HG02642 (cell line): ENCODE results near the gene SLC22A13.
"Not testable (repeated sequence)": the region's sequence is repeated elsewhere in the genome, so short reads cannot be mapped to it uniquely, and the experiment has no call there.

Experiments
- ATAC-seq: cut with Tn5 transposase; IDR thresholded peaks from one replicate; pipeline ENCODE4 v1.9.1; 2021; ENCODE audit warnings: mild to moderate bottlenecking; ENCODE audit not compliant: unreplicated experiment, poor library complexity

The SLC22A13 gene, protein sequence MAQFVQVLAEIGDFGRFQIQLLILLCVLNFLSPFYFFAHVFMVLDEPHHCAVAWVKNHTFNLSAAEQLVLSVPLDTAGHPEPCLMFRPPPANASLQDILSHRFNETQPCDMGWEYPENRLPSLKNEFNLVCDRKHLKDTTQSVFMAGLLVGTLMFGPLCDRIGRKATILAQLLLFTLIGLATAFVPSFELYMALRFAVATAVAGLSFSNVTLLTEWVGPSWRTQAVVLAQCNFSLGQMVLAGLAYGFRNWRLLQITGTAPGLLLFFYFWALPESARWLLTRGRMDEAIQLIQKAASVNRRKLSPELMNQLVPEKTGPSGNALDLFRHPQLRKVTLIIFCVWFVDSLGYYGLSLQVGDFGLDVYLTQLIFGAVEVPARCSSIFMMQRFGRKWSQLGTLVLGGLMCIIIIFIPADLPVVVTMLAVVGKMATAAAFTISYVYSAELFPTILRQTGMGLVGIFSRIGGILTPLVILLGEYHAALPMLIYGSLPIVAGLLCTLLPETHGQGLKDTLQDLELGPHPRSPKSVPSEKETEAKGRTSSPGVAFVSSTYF

DNA sequence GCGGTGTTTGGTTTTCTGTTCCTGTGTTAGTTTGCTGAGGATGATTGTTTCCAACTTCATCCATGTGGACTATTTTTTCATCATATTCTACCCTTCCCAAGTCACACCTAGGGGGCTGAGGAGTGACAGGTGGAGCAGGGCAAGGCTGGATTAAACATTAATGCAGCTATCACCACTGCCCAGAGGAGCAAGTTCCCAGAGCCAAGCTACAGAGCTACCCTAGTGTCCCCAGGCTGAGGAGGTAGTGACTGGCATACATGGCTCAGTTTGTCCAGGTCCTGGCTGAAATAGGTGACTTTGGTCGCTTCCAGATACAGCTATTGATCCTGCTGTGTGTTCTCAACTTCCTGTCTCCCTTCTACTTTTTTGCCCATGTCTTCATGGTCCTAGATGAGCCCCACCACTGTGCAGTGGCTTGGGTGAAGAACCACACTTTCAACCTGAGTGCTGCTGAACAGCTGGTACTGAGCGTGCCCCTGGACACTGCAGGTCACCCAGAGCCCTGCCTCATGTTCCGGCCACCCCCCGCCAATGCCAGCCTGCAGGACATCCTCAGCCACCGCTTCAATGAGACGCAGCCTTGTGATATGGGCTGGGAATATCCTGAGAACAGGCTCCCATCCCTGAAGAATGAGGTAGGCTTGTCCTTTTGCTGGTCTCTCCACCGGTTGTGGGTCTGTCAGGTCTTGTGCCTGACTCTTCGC, at the start of gene SLC22A13:
Gene SLC22A13, plus strand, starts transcription at position 209 of the 704 bp plus-strand sequence. Its CDS starts 49 bp downstream, at position 258.
- ATAC-seq = no peak

DNA sequence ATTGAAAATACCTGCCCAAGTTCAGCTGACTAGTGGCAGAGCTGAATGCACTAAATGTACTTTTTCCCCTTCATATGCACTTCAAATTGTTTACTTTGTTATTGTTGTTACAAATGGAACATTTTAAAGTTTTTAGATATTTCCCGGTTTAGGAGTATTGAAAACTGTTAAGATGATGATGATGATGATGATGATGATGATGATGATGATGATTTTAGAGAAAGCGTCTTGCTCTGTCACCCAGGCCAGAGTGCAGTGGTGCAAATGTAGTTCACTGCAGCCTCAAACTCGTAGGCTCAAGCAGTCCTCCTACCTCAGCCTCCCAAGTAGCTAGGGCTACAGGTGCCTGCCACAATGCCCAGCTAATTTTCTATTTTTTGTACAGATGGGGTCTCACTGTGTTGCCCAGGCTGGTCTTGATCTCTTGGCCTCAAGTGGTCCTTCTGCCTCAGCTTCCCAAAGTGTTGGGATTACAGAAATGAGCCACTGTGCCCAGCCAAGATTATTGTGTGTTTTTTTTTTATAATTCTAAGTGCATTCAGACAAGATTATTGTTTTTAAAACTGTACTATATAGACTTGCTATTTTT, 45.9 kb upstream of the SLC22A13 start:
- ATAC-seq = no peak

GRCh38 chr3:38221005-38221404, 44.6 kb upstream of the SLC22A13 start:
- no peak for ATAC-seq

DNA sequence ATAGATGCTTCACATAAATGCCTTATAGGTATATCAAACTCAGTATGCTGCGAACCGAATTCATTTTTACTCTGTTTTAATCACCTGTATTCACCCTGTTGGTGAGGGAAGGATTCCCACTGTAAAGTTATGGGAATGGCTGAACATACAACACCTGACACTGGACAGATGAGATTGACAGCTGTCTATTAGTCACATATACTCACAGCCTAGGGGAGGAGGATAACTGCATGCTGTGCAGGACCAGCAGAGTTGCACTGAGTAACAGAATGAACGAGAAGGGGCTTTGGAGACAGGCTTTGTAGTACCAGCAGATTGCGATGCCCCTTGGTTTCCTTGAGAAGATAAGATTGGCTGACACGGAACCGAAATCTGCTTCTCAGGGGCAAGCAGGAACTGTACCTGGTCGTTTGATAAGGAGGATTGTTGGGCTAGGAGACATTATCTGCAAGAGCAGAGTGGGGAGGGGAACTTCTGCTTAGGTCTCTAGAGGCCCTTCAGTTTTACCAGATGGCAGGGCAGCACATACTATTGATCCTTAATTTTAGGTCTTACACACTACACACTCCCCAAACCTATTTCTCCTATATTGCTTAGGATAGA, 43.5 kb upstream of the SLC22A13 start:
- no peak for ATAC-seq

GRCh38 chr3:38224357-38224756, 41.3 kb upstream of the SLC22A13 start:
- no peak for ATAC-seq

DNA sequence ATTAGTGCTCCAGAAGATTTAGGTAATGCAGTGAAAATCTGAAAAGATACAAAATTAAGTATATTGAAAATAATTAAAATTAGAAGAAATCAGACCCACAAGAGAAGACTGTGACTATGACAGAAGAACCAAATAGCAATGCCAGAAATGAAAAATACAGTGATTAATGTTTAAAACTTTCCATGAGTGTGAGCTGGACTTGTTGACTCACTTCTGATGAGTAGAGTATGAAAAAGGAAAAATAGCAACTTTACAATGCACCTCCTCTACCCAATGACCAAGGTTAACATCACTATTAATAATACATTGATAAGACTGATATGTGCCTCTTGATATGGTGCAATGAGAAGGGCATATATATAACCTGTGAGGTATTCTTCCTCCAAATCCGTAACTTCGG, 39.3 kb upstream of the SLC22A13 start:
- no peak for ATAC-seq

GRCh38 chr3:38227989-38228388, 37.6 kb upstream of the SLC22A13 start:
- ATAC-seq = no peak

DNA sequence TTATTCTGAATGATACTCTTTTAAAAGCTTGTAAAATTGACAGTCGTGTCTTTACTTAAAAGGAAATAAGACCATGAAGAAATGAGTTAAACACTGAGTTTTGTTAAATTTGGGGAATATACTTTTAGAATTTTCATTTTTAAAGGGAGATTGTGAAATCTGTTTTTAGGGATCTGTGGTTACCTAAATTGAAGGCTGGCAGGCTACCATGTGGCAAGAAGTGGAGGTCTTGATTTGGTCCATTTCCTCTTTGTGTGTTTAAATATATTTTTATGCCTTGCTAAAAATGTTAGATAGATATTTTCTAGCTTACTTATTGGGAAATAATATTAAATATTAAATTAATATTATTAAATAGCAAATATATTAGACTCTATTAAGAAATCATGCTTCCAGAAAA, 36.6 kb upstream of the SLC22A13 start:
- no peak for ATAC-seq

- no peak for ATAC-seq
Measured at GRCh38 chr3:38232701-38233100, 32.9 kb upstream of the SLC22A13 start.

GRCh38 chr3:38235466-38235865, 30.1 kb upstream of the SLC22A13 start:
- ATAC-seq = no peak

DNA sequence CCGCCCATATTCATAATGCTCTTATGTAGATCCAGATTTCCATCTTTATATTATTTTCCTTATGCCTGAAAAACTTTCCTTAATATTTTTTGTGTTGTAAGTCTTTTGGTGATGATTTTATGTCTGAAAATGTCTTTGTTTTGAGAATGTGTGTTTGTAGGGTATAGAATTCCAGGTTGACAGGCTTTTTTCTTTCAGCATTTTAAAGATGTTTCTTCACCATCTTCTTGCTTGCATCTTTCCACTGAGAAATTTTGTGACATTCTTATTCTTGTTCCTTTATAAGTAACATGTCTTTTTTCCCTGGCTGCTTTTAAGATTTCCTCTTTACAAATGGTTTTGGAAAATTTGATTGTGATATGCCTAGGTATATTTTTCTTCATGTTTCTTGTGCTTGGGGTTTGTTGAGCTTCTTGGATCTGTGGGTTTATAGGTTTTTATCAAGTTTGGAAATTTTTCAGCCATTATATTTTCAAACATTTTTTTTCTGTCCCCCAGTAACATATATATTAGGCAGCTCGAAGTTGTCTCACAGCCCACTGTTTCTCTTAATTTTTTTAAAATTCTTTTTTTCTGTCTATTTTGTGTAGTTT, 27.1 kb upstream of the SLC22A13 start:
- no peak for ATAC-seq

DNA sequence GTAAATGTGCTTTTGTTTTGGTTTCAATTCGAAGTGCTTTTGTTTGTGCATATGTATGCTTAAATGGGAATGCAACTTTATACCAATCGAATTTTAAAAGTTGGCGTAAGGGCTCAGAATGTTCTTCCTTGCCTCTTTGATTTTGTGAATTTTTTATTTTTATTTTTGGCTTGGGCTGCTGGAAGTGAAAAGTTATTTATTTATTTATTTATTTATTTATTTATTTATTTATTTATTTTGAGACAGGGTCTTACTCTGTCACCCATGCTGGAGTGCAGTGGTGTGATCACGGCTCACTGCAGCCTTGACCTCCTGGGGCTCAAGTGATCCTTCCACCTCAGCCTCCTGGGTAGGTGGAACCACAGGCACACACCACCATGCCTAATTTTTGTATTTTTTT, 22.8 kb upstream of the SLC22A13 start:
- not testable (repeated sequence) for ATAC-seq

- ATAC-seq = no peak
Measured at GRCh38 chr3:38245930-38246329, 19.7 kb upstream of the SLC22A13 start.

DNA sequence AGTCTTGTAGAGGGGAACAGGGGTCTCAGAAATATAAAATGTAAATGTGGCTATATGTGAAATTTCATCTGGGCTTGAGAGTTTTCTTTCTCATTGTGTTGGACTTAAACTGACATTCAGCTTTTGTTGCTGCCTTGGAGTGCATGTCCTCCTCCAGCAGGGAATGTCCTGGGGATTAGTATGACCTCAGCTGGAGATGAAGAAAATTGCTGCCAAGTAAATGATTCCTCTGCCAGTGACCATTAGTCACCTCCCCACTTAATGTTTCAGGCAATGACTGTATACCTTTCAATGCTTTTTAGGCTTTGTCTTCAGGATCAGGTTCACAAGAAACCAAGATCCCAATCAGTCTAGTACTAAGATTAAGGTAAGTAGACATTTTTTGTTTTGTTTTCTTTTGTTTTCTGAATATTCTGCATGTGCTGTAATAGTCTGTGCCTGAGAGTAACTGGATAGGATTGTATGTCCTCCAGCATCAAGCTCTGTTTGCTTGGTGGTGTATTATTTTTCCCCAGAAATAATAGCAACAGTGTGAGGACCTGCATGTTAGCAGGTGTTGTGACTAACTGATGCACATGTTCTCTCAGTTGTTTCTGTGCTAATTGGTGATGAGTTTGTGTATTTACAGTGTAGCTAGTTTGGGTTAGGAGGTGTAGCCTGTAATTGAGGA, 18.1 kb upstream of the SLC22A13 start:
- no peak for ATAC-seq

GRCh38 chr3:38250198-38250597, 15.4 kb upstream of the SLC22A13 start:
- ATAC-seq = no peak

DNA sequence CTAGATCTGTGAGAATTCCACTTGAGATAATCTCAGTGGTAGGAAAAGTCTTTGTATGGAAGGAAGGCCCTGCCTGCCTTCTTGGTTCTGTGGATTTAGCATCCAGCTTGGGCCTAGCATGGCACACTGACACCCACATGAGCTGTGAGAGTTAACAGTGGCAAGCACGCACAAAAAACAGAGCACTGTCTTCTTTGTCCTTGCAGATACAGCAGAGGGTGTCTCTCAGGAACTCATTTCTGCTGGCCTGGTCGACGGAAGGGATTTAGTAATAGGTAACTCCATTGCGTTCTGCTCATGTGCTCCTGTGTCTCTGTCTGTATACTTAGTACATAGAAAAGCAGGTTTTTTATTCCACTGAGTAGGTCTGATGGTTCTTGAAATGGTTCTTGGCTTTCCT, 14.4 kb upstream of the SLC22A13 start:
- ATAC-seq = no peak

- no peak for ATAC-seq
Measured at GRCh38 chr3:38253704-38254103, 11.9 kb upstream of the SLC22A13 start.

DNA sequence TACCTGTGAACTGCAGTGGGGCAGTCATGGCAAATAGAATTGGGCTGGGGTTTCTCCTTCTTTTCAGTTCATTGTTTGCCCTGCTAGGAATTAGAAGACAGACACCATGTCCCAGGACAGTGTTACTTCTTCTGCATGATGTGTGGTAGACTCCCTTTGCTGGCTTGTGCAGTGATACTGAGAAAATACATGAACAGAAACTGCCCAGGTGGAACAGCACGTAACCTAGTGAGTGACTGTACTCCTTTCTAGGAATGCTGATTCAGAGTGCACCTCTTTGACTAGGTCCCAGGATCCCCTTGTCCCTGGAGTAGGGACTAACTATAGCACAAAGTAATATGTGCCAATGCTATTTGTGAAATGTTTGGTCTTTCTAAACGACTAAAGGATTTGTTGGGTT, 10.7 kb upstream of the SLC22A13 start:
- ATAC-seq = no peak

DNA sequence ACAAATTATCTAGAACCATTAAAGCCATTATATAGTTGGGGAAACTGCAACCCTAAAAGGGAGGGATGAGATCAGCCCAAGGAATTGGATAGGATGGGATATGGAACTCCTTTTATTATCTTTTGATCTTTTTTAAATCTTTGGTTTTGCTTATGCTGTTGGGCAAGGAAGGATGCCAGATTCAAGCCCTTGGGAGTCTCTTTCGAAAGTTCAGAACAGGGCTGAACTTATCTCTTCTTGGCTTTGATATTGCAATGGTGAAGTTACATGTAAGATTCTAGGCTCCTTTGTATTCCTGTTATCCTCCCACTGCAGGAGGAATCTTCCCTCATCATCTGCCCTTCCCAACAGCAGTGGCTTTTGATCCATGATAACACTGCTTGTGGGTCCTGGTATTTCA, 10.0 kb upstream of the SLC22A13 start:
- no peak for ATAC-seq

DNA sequence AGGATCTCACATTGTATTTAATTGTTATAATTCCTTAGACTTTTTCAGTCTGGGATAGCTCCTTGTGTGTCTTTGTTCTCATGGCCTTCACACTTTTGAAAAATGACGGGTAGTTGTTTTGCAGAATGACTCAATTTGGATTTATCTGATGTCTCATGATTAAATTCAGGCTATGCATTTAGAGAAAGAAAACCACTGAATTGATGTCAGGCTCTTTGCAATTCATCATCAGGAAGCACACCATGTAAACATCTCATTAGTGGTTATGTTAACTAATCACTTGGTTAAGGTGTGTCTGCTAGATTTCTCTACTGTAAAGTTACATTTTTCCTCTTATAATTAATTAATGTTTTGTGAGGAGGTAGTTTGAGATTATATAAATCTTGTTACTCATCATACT, 8.0 kb upstream of the SLC22A13 start:
- no peak for ATAC-seq
